GM19025 (cell line): ENCODE data around the gene DOCK1.

ENCODE experiments used
- ATAC-seq: cut with Tn5 transposase; IDR thresholded peaks from one replicate; pipeline ENCODE4 v1.9.1; 2021; ENCODE audit warnings: mild to moderate bottlenecking, low read depth, moderate library complexity; ENCODE audit not compliant: unreplicated experiment

DOCK1 gene

GRCh38 chr10:127068485-127068884 is 163.3 kb downstream of the DOCK1 start:
- no peak for ATAC-seq

- no peak for ATAC-seq
Observed at GRCh38 chr10:127069436-127069835, 164.2 kb downstream of the DOCK1 start.

GRCh38 chr10:127071126-127071525 is 165.9 kb downstream of the DOCK1 start:
- ATAC-seq: no peak

GRCh38 chr10:127073666-127074065 is 168.4 kb downstream of the DOCK1 start:
- no peak for ATAC-seq

- no peak for ATAC-seq
Observed at GRCh38 chr10:127079392-127079791, 174.2 kb downstream of the DOCK1 start.

- ATAC-seq: no peak
Observed at GRCh38 chr10:127080317-127080716, 175.1 kb downstream of the DOCK1 start.

GRCh38 chr10:127081851-127082345 is 176.7 kb downstream of the DOCK1 start:
- no peak for ATAC-seq

- ATAC-seq: no peak
Observed at GRCh38 chr10:127082651-127083050, 177.4 kb downstream of the DOCK1 start.

GRCh38 chr10:127085957-127086356 is 180.7 kb downstream of the DOCK1 start:
- no peak for ATAC-seq

- no peak for ATAC-seq
Observed at GRCh38 chr10:127088908-127089307, 183.7 kb downstream of the DOCK1 start.

- ATAC-seq: no peak
Observed at GRCh38 chr10:127089446-127089845, 184.2 kb downstream of the DOCK1 start.

GRCh38 chr10:127090138-127090537 is 184.9 kb downstream of the DOCK1 start:
- no peak for ATAC-seq

- no peak for ATAC-seq
Observed at GRCh38 chr10:127091354-127091753, 186.1 kb downstream of the DOCK1 start.

- no peak for ATAC-seq
Observed at GRCh38 chr10:127092916-127093315, 187.7 kb downstream of the DOCK1 start.

GRCh38 chr10:127094984-127095383 is 189.8 kb downstream of the DOCK1 start:
- no peak for ATAC-seq

GRCh38 chr10:127100983-127101615 is 195.9 kb downstream of the DOCK1 start:
- no peak for ATAC-seq

GRCh38 chr10:127102176-127102575 is 196.9 kb downstream of the DOCK1 start:
- no peak for ATAC-seq

- ATAC-seq: no peak
Observed at GRCh38 chr10:127115100-127115499, 209.9 kb downstream of the DOCK1 start.

- ATAC-seq: no peak
Observed at GRCh38 chr10:127117125-127117524, 211.9 kb downstream of the DOCK1 start.

- ATAC-seq: no peak
Observed at GRCh38 chr10:127118034-127118433, 212.8 kb downstream of the DOCK1 start.

GRCh38 chr10:127119936-127120335 is 214.7 kb downstream of the DOCK1 start:
- ATAC-seq: no peak

GRCh38 chr10:127122831-127123230 is 217.6 kb downstream of the DOCK1 start:
- no peak for ATAC-seq

GRCh38 chr10:127123626-127124025 is 218.4 kb downstream of the DOCK1 start:
- no peak for ATAC-seq
